HG02798 (cell line): Measurements from ENCODE around the gene IPO5.

Experiments
- ATAC-seq: cut with Tn5 transposase; IDR thresholded peaks from one replicate; pipeline ENCODE4 v1.9.1; 2021; ENCODE audit warnings: mild to moderate bottlenecking; ENCODE audit not compliant: unreplicated experiment, poor library complexity

The IPO5 gene

DNA sequence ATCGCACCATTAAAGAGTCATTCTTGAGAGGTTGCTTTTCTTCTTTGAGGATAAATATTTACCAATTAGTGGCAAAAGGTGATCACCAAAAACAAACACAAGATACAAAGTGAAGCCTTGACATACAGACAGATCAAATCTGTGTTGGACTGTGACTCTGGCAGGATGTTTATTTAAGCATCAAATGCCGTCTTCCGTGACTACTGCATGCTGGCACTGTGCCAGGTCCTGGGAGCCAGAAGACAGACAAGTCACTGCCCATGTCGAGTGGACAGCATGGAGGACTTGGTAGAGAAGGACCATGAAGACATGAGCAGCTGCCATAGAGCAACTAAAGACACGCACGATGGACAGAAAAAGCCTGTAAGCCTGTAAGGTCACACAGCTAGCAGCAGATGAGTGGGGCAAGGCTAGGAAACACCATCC lies 96.6 kb downstream of the IPO5 start:
- no peak for ATAC-seq

GRCh38 chr13:98052412-98052811 lies 98.9 kb downstream of the IPO5 start:
- no peak for ATAC-seq

DNA sequence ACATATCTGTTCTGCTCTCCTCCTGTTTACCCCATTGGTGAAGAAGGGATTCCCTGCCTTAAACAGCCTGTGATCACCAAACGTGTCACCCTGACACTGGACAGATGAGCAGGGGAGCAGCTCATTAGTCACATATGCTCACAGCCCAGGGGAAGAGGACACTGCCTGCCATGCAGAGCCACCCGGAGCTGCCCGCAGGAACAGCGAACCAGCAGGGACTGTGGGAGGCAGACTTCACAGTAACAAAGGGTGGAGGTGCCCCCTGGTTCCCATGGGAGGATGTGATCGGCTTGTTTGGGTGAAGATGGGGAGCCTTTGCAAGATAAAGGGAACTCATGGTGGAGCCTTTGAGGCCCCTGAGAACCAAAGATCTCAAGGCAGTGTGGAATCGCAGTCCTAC lies 100.8 kb downstream of the IPO5 start:
- ATAC-seq = no peak

- no peak for ATAC-seq
Measured at GRCh38 chr13:98055623-98056022, 102.1 kb downstream of the IPO5 start.

DNA sequence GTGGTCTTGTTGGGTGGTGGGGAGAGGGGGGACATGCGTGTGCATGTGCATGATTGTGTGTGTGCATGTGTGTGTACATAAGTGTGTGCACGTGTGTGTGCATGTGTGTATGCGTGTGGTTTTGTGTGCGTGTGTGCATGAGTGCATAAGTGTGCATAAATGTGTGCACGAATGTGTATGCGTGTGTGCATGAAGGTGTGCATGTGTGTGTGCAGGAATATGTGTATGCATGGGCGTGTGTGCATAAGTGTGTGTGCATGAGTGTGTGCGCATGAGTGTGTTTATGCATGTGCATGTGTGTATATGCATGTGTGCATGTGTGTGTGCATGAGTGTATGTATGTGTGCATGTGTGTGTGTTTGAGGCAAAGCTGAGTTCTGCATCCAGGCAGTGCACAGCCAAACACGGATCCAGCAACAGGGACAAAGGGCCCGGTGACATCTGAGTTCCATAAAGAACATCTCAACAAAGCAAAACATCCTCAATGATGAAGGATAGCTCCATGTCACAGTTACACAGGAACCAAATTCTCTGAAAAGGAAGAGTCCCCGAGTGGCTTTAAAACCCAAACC lies 103.5 kb downstream of the IPO5 start:
- ATAC-seq = no peak

GRCh38 chr13:98059276-98059675 lies 105.8 kb downstream of the IPO5 start:
- ATAC-seq = no peak

- ATAC-seq = no peak
Measured at GRCh38 chr13:98060282-98060681, 106.8 kb downstream of the IPO5 start.

- no peak for ATAC-seq
Measured at GRCh38 chr13:98065468-98065867, 112.0 kb downstream of the IPO5 start.

DNA sequence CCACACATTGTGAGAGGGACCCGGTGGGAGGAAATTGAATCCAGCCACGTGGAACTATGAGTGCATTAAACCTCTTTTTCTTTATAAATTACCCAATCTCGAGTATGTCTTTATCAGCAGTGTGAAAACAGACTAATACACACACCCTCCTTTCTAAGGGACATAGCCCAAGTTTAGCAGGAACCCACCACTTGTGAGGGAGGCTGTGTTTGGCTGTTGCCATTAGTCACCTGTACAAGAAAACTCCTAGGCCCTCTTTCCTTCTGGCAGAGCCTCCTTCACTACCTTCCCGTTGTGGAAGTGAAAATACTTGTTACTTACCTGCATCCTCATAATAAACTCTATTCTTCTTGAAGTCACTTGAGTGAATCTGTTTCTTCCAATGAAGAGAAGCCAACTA lies 113.2 kb downstream of the IPO5 start:
- no peak for ATAC-seq

DNA sequence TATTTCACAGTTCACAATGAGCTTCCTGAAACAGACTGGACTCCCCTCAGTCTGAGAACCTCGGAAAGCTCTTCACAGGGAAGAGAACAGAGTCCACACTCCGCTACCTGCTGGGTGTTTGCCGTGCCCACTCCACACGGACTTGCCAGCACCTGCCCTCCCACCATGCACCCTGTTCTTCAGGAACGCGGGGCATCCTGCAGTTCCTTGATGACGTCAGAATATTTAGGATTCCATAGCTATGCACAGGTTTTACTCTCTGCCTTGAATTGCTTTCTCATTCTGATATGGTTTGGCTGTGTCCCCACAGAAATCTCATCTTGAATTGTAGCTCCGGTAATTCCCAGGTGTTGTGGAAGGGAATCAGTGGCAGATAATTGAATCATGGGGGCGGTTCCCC lies 115.0 kb downstream of the IPO5 start:
- no peak for ATAC-seq

- ATAC-seq = no peak
Measured at GRCh38 chr13:98069985-98070384, 116.5 kb downstream of the IPO5 start.

DNA sequence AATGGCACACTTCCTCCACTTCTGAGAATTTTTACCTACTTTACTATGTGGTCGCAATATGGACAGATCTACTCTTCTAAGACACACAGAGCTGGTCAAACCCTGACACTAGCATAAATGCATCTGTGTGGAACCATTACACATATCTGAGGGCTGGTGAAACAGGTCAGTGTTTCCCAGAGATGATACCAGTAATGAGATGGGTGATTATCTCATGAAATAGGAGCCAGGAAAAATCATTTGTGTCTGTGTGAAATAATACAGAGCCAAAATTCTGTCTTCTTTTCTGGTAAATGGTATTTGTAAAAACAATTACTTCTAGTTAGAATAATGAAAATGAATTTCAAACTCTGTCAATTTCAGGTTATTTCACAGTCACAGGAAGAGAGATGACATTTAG lies 117.8 kb downstream of the IPO5 start:
- ATAC-seq = no peak

GRCh38 chr13:98072476-98072875 lies 119.0 kb downstream of the IPO5 start:
- ATAC-seq = no peak
